HG02870 (cell line): ENCODE data around the gene TSPAN13.

ENCODE experiments used
- ATAC-seq: cut with Tn5 transposase; IDR thresholded peaks from one replicate; pipeline ENCODE4 v1.9.1; 2021; ENCODE audit warnings: mild to moderate bottlenecking, moderate library complexity; ENCODE audit not compliant: unreplicated experiment

TSPAN13 gene

GRCh38 chr7:16773884-16774283 is 20.3 kb downstream of the TSPAN13 start:
- ATAC-seq: no peak

DNA sequence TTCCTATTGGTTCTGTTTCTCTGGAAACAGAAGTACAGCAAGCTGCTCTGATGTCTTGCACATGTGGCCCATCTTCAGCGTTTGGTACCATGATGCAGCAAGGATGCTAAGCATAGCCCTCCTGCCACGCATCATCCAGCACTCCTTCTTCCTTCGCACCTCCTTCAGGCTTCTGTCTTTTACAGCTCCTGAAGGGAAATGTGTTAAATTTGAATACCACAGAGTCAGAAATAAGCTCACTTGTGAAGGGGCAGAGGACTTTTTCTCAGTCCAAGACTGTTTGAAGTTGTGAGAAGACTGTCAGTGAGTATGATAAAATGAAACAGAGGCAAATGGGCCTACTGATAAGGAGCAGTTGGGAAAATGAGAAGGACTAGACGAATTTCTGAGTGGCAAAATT is 20.7 kb downstream of the TSPAN13 start:
- ATAC-seq: no peak

- no peak for ATAC-seq
Measured at GRCh38 chr7:16774986-16775385, 21.4 kb downstream of the TSPAN13 start.

DNA sequence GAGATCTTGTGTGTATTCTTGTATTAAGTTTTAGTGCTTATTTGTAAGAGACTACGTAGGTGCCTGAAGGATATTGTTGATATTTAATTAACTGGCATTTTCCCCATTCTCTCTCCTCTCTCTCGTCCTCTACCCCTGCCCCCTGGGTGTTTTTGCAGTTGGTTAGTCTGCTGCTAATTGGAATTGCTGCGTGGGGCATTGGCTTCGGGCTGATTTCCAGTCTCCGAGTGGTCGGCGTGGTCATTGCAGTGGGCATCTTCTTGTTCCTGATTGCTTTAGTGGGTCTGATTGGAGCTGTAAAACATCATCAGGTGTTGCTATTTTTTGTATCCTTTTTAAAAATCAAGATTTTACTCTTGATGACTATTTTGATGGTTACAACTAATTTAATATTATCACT is 22.5 kb downstream of the TSPAN13 start:
- no peak for ATAC-seq

GRCh38 chr7:16778476-16778875 is 24.9 kb downstream of the TSPAN13 start:
- ATAC-seq: no peak

DNA sequence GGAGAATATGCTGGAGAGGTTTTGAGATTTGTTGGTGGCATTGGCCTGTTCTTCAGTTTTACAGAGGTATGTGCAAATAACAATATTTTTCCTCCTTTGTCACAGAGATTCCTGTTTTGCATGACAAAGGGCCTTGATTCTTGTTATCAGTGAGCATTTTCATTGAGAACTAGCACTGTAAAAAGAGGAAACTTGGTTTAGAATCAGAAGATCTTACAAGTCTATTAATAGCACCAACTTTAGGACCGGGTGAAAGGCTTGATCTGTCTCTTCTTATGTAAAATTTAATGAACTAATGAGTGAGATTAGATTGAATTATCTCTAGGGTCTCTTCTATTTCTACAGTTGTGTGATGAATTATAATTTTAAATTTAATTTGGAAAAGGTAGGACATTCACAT is 25.5 kb downstream of the TSPAN13 start:
- ATAC-seq: no peak

DNA sequence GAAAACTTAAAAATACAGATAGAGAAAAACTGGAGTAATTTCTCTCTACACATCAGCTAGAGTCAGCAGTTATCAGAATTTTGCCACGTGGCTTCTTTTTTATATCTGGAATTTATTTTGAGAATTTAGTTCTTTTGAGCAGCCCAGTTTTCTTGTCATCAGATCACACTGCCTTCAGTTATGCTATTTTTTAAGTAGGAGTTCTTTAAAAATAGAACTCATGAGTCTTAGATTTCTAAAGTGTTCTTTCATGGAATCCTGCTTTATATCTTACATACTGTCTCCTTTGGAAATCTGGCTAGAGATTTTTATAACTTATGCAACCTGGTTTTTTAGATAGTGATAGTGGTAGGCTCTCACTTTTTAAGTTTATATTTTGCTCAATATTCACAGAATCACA is 27.0 kb downstream of the TSPAN13 start:
- ATAC-seq: no peak

DNA sequence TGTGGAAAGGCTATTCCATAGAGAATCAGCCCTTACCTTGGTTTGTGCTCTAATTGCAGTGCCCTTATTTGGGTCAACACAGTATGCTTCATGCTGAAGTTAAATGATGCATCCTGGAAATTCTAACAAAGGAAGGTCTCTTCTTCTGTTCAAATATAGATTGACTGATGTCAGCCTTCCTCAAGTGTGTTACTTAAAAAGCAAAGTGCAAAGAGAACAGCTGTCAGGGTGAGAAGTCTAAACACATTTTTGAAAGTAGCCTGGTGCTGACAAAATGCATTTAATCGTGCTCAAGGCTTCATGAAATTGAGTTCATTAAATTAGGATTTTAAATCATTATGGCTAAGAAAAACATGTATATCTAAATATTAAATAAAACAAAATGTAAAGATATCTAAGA is 31.8 kb downstream of the TSPAN13 start:
- ATAC-seq: no peak

- ATAC-seq: no peak
Measured at GRCh38 chr7:16785846-16786245, 32.3 kb downstream of the TSPAN13 start.

DNA sequence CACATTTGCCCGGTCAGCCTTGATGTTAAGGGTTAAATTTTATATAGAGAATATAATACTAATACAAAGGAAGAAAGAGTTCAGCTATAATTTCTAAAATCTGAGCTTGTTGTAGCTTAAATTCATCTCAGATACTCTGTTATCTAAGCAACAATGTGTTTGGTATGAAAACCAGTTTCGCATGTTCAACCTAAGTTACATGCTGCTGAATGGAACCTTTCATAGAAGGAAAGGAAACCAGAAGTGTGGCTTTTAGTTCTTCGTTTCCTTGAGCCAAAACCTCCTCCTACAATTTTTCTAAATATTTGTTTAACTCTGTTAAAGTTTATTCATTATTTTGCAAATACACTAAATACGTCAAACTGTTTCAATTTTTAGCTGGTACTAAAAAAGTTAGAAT is 32.7 kb downstream of the TSPAN13 start:
- ATAC-seq: no peak

DNA sequence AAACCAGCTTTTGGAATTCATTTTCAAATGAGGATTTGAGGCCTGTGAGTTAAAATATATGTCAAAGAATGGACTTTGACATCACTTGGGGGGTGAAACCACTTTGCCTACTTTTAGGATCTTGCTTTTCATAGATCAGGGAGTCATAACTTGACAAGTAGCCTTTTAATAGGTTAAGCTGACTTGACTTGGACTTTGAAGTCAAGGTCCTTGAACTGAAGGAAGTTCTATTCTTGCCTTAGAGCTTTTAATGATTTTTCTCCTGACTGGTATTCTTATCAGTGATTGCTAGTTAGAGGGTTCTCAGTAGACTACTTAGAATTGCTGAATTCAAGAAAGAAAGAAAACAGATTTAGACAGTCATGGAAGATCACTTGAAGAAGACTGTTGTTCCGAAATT is 33.6 kb downstream of the TSPAN13 start:
- ATAC-seq: no peak

DNA sequence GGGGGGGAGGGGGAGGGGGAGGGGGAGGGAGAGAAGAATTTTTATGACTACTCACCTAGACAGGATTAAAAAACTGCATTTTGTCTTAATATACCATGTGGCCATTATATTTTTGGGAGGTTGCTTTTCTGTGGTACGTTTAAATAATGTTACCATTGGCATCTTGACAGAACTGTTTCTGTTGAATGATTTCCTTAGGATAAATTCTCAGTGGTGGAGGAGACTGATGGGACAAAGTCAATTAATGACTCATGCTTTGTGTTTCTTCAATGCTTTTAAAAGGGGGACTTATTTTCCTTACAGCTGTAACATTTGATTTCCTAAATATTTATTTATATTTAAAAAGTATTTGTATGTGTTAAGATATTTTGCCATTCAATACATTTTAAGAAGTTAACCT is 37.5 kb downstream of the TSPAN13 start:
- ATAC-seq: no peak

GRCh38 chr7:16791905-16792698 is 38.5 kb downstream of the TSPAN13 start:
- ATAC-seq: peak; percentile 58

DNA sequence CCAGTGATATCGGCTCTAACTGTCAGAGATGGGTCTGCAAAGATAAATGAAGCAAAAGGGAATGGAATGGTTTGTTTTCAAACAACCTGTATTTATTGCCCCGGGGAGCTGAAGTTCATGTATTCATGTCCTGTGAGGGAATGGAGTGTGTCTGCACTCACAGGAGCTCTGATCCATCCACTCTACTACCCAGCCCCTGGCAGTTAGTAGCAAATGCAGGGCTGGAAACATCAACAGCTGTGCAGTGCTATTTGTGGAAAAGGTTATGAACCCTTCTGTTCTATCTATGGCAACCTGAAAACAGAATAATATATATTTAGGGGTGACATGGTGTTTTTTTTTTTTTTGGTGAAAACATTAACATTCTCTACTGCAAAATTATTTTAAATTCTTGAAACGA is 41.4 kb downstream of the TSPAN13 start:
- no peak for ATAC-seq

- ATAC-seq: no peak
Measured at GRCh38 chr7:16795624-16796023, 42.1 kb downstream of the TSPAN13 start.

- peak; percentile 73 for ATAC-seq
Measured at GRCh38 chr7:16801111-16801542, 47.6 kb downstream of the TSPAN13 start.

GRCh38 chr7:16801579-16801978 is 48.0 kb downstream of the TSPAN13 start:
- ATAC-seq: no peak

DNA sequence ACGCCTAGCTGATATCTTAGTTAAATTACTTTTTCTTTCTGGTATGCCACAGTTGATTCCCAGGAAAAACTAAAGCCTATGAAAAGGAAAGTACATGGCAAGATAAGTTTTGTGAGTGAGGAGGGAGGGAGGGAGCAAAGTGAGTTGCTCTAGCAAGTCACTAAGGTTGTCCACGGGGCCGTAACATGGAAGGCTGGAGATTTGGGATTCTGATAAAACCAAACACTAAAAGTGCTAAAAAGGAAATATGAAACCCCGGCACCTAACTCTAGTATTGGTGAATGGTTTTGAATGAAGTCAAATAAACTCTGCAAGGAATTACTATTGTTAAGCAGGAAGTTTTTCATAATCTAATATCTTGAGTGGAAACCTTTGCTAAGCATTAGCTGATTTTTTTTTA is 49.6 kb downstream of the TSPAN13 start:
- ATAC-seq: no peak

DNA sequence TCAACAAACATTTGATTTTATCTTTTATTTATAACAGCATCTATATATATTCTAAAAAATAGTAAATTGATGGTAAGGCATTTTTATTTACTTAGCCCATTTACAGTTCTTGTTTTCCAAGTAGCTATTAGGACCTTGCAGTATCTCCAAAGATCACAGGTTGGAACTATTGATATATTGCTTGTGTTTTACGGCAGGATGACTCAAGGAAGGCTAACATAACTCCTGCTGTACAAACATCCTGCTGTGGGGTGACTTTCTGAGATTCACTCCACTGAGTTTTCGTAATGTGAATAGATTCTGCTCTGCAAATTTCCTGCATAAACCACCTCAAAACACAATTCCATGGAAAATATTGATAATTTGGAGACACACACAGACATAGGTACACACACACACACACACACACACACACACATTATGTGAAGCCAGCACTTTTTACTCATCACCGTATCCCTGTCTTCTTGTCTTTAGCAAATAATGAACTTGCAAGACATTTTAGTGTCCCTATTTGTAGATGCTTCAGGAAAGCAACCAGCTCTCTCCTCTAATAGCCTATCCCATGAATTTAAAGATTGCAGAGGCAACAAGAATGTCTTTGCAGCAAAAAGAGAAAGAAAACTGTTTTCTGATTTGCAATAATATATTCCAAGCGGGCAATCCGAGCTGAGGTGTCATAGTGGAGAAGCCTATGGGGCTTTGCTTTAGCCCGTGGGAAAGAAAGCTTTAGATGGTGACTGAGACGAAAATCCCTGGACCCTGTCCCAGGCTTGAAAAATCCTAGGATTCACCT is 50.5 kb downstream of the TSPAN13 start:
- no peak for ATAC-seq

DNA sequence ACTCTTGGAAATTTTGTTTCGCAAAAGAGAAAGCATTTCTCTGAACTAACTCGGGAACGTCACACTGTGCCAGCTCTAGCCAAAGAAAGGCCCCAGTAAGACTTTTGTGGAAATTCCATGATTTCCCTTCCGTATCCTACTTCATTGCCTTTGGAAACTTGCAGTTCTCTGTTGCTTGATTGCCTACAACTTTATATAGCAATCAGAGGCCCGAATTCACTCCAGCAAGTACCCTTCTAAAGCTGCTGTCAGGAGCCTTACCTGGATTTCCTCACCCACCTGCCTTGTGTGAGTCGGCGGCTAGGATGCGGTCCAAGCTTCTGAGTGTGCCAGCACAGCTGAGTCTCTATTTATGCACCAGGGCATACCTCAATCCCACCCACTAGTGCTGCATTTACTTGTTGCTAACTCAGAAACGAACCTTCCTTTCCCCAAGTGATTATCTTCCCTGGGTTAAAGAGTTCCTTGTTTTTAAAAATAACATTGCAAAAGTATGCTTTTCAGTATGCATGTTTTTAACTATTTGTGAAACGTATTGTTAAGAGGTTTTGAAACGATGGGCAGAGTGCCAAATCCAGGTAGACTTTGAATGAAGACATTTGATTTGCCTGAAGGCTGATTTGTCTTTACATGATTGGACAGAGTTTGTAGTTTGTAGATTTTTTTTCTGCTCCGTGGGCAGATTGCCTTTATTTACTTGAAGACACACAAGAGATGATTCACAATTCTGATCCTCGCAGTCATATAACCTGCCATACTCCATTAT is 51.3 kb downstream of the TSPAN13 start, which contains the start of gene AGR2:
AGR2 (minus strand) TSS at position 326 of the 766 bp plus-strand sequence. CDS start 3,203 bp downstream, outside the sequence.
- ATAC-seq: no peak

DNA sequence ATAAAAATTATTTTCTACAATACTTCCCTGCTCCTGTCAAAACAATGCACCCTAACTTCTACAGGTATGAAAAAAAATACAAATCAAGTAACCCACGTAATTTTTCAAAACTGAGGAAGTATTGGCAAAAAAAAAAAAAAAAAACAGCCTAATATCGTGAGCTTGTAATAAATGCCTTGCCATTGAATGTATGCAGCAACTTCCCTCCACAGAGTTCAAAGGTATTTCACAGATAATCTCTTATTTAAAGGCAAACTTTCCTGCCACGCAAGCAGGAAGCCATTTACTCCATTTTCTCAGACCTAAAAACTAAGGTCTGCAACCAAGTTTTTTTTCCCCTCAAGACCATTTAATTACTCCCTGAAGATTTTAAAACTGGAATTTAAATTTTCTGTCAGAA is 51.9 kb downstream of the TSPAN13 start:
- ATAC-seq: no peak
